Measurements from ENCODE around the gene HPS1.
A peak's percentile ranks its signal among the peaks of the same experiment; 100 is the strongest.

The HPS1 gene

GRCh38 chr10:98463976-98464754, 17.4 kb upstream of the HPS1 start:
- DNase-seq (ENCODE audit: low read depth, low spot score) = no peak

GRCh38 chr10:98463016-98463415, 16.3 kb upstream of the HPS1 start:
- DNase-seq (ENCODE audit: low read depth, low spot score) = no peak

- no peak for DNase-seq (ENCODE audit: low read depth, low spot score)
These were observed 14.7 kb upstream of the HPS1 start for GRCh38 chr10:98461500-98461842.

- peak; percentile 51 for DNase-seq (ENCODE audit: low read depth, low spot score)
These were observed 14.2 kb upstream of the HPS1 start for GRCh38 chr10:98460837-98461499.

GRCh38 chr10:98458809-98459784, 12.4 kb upstream of the HPS1 start:
- no peak for DNase-seq (ENCODE audit: low read depth, low spot score)

- DNase-seq (ENCODE audit: low read depth, low spot score) = no peak
These were observed 11.0 kb upstream of the HPS1 start for GRCh38 chr10:98457721-98458120.

- no peak for DNase-seq (ENCODE audit: low read depth, low spot score)
These were observed 10.1 kb upstream of the HPS1 start for GRCh38 chr10:98456686-98457482.

GRCh38 chr10:98456043-98456570, 9.4 kb upstream of the HPS1 start:
- no peak for DNase-seq (ENCODE audit: low read depth, low spot score)

GRCh38 chr10:98453729-98454128, 7.0 kb upstream of the HPS1 start:
- no peak for DNase-seq (ENCODE audit: low read depth, low spot score)

- no peak for DNase-seq (ENCODE audit: low read depth, low spot score)
These were observed 3.9 kb upstream of the HPS1 start for GRCh38 chr10:98450618-98451017.

GRCh38 chr10:98449287-98449686, 2.6 kb upstream of the HPS1 start:
- DNase-seq (ENCODE audit: low read depth, low spot score) = no peak

GRCh38 chr10:98446151-98446660, 529 bp downstream of the HPS1 start:
- no peak for DNase-seq (ENCODE audit: low read depth, low spot score)

GRCh38 chr10:98445200-98445812, 1.4 kb downstream of the HPS1 start:
- DNase-seq (ENCODE audit: low read depth, low spot score) = no peak

- DNase-seq (ENCODE audit: low read depth, low spot score) = no peak
These were observed 2.3 kb downstream of the HPS1 start for GRCh38 chr10:98444314-98445006.

GRCh38 chr10:98438715-98439114, 8.0 kb downstream of the HPS1 start:
- no peak for DNase-seq (ENCODE audit: low read depth, low spot score)

GRCh38 chr10:98436704-98437103, 10.0 kb downstream of the HPS1 start:
- no peak for DNase-seq (ENCODE audit: low read depth, low spot score)

GRCh38 chr10:98435178-98435577, 11.6 kb downstream of the HPS1 start:
- DNase-seq (ENCODE audit: low read depth, low spot score) = no peak

- no peak for DNase-seq (ENCODE audit: low read depth, low spot score)
These were observed 12.6 kb downstream of the HPS1 start for GRCh38 chr10:98433881-98434732.

GRCh38 chr10:98433371-98433770, 13.4 kb downstream of the HPS1 start:
- no peak for DNase-seq (ENCODE audit: low read depth, low spot score)

All from brain pericyte (primary cell).